ENCODE measurements around the gene BPIFB2.

GRCh38 chr20:32975698-32976674 is 31.5 kb upstream of the BPIFB2 start:
- TF ChIP-seq CTCF (IDR thresholded peaks at IDR 0.05) (no peak), POLR2A (IDR thresholded peaks at IDR 0.05) (no peak)
